ENCODE measurements around the gene TECRL.

Gene TECRL

GRCh38 chr4:64409300-64409699 lies at the start of gene TECRL:
Gene TECRL (minus strand): TSS chr4:64409450. CDS start chr4:64409351, 99 bp downstream.
- TF ChIP-seq CTCF (IDR thresholded peaks at IDR 0.05; ENCODE audit: low read depth, low read length, missing control alignments): no peak
- H3K4me3 ChIP-seq (replicated peaks; ENCODE audit: low read depth, low read length): no peak within 1 kb of the TSS
- DNase-seq (ENCODE audit: extremely low read depth, low read depth): no peak

- no peak for DNase-seq (ENCODE audit: extremely low read depth, low read depth)
- no peak for TF ChIP-seq CTCF (IDR thresholded peaks at IDR 0.05; ENCODE audit: low read depth, low read length, missing control alignments)
- no peak overlapping the region for H3K4me3 ChIP-seq (replicated peaks; ENCODE audit: low read depth, low read length)
Observed at GRCh38 chr4:64432674-64433073, 23.4 kb upstream of the TECRL start.

GRCh38 chr4:64430933-64431332 lies 21.7 kb upstream of the TECRL start:
- no peak overlapping the region for H3K4me3 ChIP-seq (replicated peaks; ENCODE audit: low read depth, low read length)
- no peak for TF ChIP-seq CTCF (IDR thresholded peaks at IDR 0.05; ENCODE audit: low read depth, low read length, missing control alignments)
- no peak for DNase-seq (ENCODE audit: extremely low read depth, low read depth)

- no peak for TF ChIP-seq CTCF (IDR thresholded peaks at IDR 0.05; ENCODE audit: low read depth, low read length, missing control alignments)
- no peak for DNase-seq (ENCODE audit: extremely low read depth, low read depth)
- no peak overlapping the region for H3K4me3 ChIP-seq (replicated peaks; ENCODE audit: low read depth, low read length)
Observed at GRCh38 chr4:64417974-64418373, 8.7 kb upstream of the TECRL start.

GRCh38 chr4:64407000-64407399 lies 2.2 kb downstream of the TECRL start:
- no peak for DNase-seq (ENCODE audit: extremely low read depth, low read depth)
- no peak overlapping the region for H3K4me3 ChIP-seq (replicated peaks; ENCODE audit: low read depth, low read length)
- TF ChIP-seq CTCF (IDR thresholded peaks at IDR 0.05; ENCODE audit: low read depth, low read length, missing control alignments): no peak

GRCh38 chr4:64405761-64406160 lies 3.5 kb downstream of the TECRL start:
- no peak overlapping the region for H3K4me3 ChIP-seq (replicated peaks; ENCODE audit: low read depth, low read length)
- DNase-seq (ENCODE audit: extremely low read depth, low read depth): no peak
- no peak for TF ChIP-seq CTCF (IDR thresholded peaks at IDR 0.05; ENCODE audit: low read depth, low read length, missing control alignments)

- TF ChIP-seq CTCF (IDR thresholded peaks at IDR 0.05; ENCODE audit: low read depth, low read length, missing control alignments): no peak
- DNase-seq (ENCODE audit: extremely low read depth, low read depth): no peak
- H3K4me3 ChIP-seq (replicated peaks; ENCODE audit: low read depth, low read length): no peak overlapping the region
Observed at GRCh38 chr4:64402684-64403083, 6.6 kb downstream of the TECRL start.

Data from HFF-Myc (cell line).